MCF 10A (cell line): ENCODE data around the gene CDC42SE2. TPM values are rescaled to one million over a fixed set of nuclear protein-coding genes. Genes with fewer than 3 reads are reported as not detected.

Source experiments
- BruUV-seq: library from RNA; stranded (reverse); fragments of 400-500 nt; replicated peaks from 2 replicates; lab custom pipeline; 2021; lab: Mats Ljungman, UMichigan
- CTCF ChIA-PET: fragments of 300-600 bp; sonication (Branson Sonifier 250); formaldehyde crosslinking; extraction: SDS; loops from one replicate; lab custom pipeline; 2021; ENCODE audit warnings: antibody characterized with exemption, inconsistent platforms; lab: Yijun Ruan, JAX
- POLR2A ChIA-PET: fragments of 300-600, 350-650 bp; sonication (Branson Sonifier 250); formaldehyde crosslinking; extraction: SDS; loops from one replicate; lab custom pipeline; 2020; ENCODE audit warnings: antibody characterized with exemption, inconsistent platforms; lab: Yijun Ruan, JAX
- DNase-seq: peaks from one replicate; pipeline ENCODE4 v3.0.0-alpha.2; 2018; ENCODE audit not compliant: unreplicated experiment
- H3K27ac Mint-ChIP-seq: one replicate; pipeline ENCODE4 v1.8.0; 2022; ENCODE audit warnings: mild to moderate bottlenecking, low read depth, mixed read lengths; ENCODE audit not compliant: unreplicated experiment
- H3K27me3 Mint-ChIP-seq: one replicate; pipeline ENCODE4 v1.8.0; 2022; ENCODE audit warnings: mixed read lengths; ENCODE audit not compliant: insufficient read depth, unreplicated experiment
- H3K36me3 Mint-ChIP-seq: one replicate; pipeline ENCODE4 v1.8.0; 2022; ENCODE audit warnings: mild to moderate bottlenecking, moderate library complexity, mixed read lengths; ENCODE audit not compliant: insufficient read depth, unreplicated experiment
- H3K4me1 Mint-ChIP-seq: one replicate; pipeline ENCODE4 v1.8.0; 2022; ENCODE audit warnings: mixed read lengths; ENCODE audit not compliant: insufficient read depth, unreplicated experiment
- H3K4me3 Mint-ChIP-seq: one replicate; pipeline ENCODE4 v1.8.0; 2022; ENCODE audit warnings: mild to moderate bottlenecking, moderate library complexity, mixed read lengths; ENCODE audit not compliant: unreplicated experiment
- H3K9me3 Mint-ChIP-seq: one replicate; pipeline ENCODE4 v1.8.0; 2022; ENCODE audit warnings: mixed read lengths; ENCODE audit not compliant: unreplicated experiment
- intact Hi-C: fragments of 100-400 bp; cut with micrococcal nuclease; formaldehyde crosslinking; loops from 2 replicates; pipeline ENCODE4 v1.14.1; 2022
- total RNA-seq: library from RNA; stranded (reverse); gene quantifications from 2 replicates; pipeline ENCODE4 v1.2.3, GENCODE V29; 2022
- TF ChIP-seq, protein P1 (sequence below): fragments of 200-600 bp; IDR thresholded peaks from one replicate; pipeline ENCODE4 v1.8.0; 2022; ENCODE audit warnings: antibody characterized with exemption, mild to moderate bottlenecking; ENCODE audit not compliant: unreplicated experiment

CDC42SE2 gene
- total RNA-seq, 1 experiment from 2014 or later: 71.0 TPM

- Mint-ChIP-seq H3K27me3 (no peaks in the 10 kb centered on the region), H3K4me1 (peaks cover 4% of the 10 kb centered on the region), H3K36me3 (peaks cover 93% of the 10 kb centered on the region), H3K9me3 (no peaks in the 10 kb centered on the region), H3K4me3 (no peak overlapping the region), H3K27ac (peak overlapping the region; percentile 13)
- DNase-seq: no peak
- intact Hi-C loops: no loop called here
- TF ChIP-seq, protein P1, sequence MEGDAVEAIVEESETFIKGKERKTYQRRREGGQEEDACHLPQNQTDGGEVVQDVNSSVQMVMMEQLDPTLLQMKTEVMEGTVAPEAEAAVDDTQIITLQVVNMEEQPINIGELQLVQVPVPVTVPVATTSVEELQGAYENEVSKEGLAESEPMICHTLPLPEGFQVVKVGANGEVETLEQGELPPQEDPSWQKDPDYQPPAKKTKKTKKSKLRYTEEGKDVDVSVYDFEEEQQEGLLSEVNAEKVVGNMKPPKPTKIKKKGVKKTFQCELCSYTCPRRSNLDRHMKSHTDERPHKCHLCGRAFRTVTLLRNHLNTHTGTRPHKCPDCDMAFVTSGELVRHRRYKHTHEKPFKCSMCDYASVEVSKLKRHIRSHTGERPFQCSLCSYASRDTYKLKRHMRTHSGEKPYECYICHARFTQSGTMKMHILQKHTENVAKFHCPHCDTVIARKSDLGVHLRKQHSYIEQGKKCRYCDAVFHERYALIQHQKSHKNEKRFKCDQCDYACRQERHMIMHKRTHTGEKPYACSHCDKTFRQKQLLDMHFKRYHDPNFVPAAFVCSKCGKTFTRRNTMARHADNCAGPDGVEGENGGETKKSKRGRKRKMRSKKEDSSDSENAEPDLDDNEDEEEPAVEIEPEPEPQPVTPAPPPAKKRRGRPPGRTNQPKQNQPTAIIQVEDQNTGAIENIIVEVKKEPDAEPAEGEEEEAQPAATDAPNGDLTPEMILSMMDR: no peak
- BruUV-seq: no TSS peak
- ChIA-PET POLR2A (interaction anchor here (1.4 kb wide), 1 partner anchor 10 kb away, joined by 4 read pairs; no protein-coding TSS in a partner anchor), CTCF (interaction anchor here (0.5 to 1.3 kb wide), 5 partner anchors 11 to 1444 kb away, joined by 3 to 4 read pairs (median 3); no protein-coding TSS in a partner anchor)
Observed at GRCh38 chr5:131389096-131389868, 125.4 kb downstream of the CDC42SE2 start.

GRCh38 chr5:131389869-131390265 is 126.0 kb downstream of the CDC42SE2 start:
- ChIA-PET CTCF (interaction anchor here (1.1 to 1.3 kb wide), 2 partner anchors 11 to 226 kb away, joined by 3 to 4 read pairs; no protein-coding TSS in a partner anchor), POLR2A (interaction anchor here (1.4 kb wide), 1 partner anchor 11 kb away, joined by 4 read pairs; no protein-coding TSS in a partner anchor)
- Mint-ChIP-seq H3K36me3 (peaks cover 97% of the 10 kb centered on the region), H3K27ac (peak overlapping the region; percentile 13), H3K9me3 (no peaks in the 10 kb centered on the region), H3K4me1 (peaks cover 4% of the 10 kb centered on the region), H3K27me3 (no peaks in the 10 kb centered on the region), H3K4me3 (no peak overlapping the region)
- intact Hi-C loops: no loop called here
- TF ChIP-seq, protein P1: no peak
- no TSS peak for BruUV-seq
- no peak for DNase-seq

DNA sequence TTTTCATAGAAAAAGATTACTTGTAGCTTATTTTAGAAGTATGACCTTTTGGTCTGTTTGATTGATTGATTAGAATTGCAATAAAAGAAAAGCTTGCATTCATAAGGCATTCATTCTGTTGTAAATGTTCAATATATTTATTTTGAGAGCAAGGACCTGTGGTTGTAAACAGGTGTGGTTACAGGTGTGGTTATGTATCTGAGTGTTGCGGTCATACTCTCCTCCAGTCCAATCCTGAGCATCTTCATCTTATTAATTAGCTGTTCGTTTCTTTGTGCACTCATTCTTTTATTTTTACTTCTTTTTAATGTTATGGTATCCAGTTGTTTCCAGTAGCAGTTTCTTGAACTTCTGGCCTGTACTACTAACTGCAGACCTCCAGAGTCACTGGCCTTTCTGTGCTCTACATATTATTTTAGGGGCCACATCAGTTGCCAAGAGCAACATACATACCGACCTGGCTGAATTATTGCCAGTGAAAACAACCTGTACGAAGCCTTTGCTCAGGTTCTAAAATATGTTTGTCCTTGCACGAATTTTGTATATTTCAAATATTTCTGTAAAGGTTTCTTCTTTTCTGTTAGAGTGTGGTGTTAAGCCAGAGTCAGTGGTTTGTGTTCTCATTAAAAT is 128.7 kb downstream of the CDC42SE2 start:
- no peaks in the 10 kb centered on the region for H3K27me3 Mint-ChIP-seq
- ChIA-PET POLR2A (interaction anchor here (0.6 to 1.9 kb wide), 3 partner anchors 8 to 230 kb away, joined by 3 to 4 read pairs (median 3); no protein-coding TSS in a partner anchor), CTCF (interaction anchor here (1.4 kb wide), 1 partner anchor 19 kb away, joined by 4 read pairs; no protein-coding TSS in a partner anchor)
- peaks cover 97% of the 10 kb centered on the region for H3K36me3 Mint-ChIP-seq
- no TSS peak for BruUV-seq
- H3K27ac Mint-ChIP-seq: peak overlapping the region; percentile 39
- H3K4me1 Mint-ChIP-seq: peaks cover 4% of the 10 kb centered on the region
- intact Hi-C loops: no loop called here
- no peak overlapping the region for H3K4me3 Mint-ChIP-seq
- TF ChIP-seq, protein P1: no peak
- DNase-seq: no peak
- no peaks in the 10 kb centered on the region for H3K9me3 Mint-ChIP-seq

DNA sequence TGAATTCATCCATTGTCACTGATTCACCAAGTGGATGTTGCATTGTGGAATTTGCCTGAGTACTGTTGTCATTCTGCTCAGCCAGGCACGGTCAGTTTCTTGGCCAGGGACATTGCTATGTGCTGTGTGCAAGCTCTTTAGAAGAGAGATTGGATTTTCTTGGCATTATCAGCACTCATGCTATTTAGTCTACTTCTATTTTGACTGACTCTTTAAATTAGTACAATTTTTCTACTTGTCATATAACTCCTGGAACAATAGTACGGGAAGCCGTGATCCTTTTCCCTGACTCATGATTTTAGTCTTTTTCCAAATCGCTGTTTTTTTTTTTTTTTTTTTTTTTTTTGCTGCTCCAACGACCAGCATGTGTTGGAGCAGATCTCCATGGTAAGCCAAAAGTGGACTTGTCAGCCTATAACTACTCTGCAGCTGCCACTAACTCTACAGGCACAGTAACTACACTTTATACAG is 129.7 kb downstream of the CDC42SE2 start:
- ChIA-PET POLR2A (interaction anchor here (1.1 kb wide), 1 partner anchor 231 kb away, joined by 3 read pairs; no protein-coding TSS in a partner anchor), CTCF (interaction anchor here (1.4 kb wide), 1 partner anchor 18 kb away, joined by 4 read pairs; no protein-coding TSS in a partner anchor)
- Mint-ChIP-seq H3K4me3 (no peak overlapping the region), H3K27ac (peak overlapping the region; percentile 39), H3K9me3 (no peaks in the 10 kb centered on the region), H3K4me1 (peaks cover 4% of the 10 kb centered on the region), H3K36me3 (peaks cover 99% of the 10 kb centered on the region), H3K27me3 (no peaks in the 10 kb centered on the region)
- intact Hi-C loops: no loop called here
- DNase-seq: no peak
- BruUV-seq: no TSS peak
- TF ChIP-seq, protein P1: no peak
